Transverse colon (tissue), 4 donors: ENCODE results near the gene ARHGAP11A. TPM values are rescaled to one million over a fixed set of nuclear protein-coding genes. Genes with fewer than 3 reads are reported as not detected.

Source experiments
- DNase-seq: peaks from one replicate; pipeline ENCODE4 v3.0.0-alpha.2; 2019
- H3K27ac ChIP-seq, 4 donors: fragments of 200-600 bp; sonication (generic); 2 replicates each; pipeline ENCODE4 v1.5.1; 2016 to 2018; ENCODE audit warnings: inconsistent platforms in 4 of 4
- H3K27me3 ChIP-seq: fragments of 200-600 bp; sonication (generic); 2 replicates; pipeline ENCODE4 v1.5.1; 2017; ENCODE audit warnings: inconsistent platforms
- H3K36me3 ChIP-seq, 4 donors: fragments of 200-600 bp; sonication (generic); 2 replicates each; pipeline ENCODE4 v1.5.1; 2017 to 2019; ENCODE audit warnings: inconsistent platforms in 4 of 4
- H3K4me1 ChIP-seq, 4 donors: fragments of 200-600 bp; sonication (generic); 2 replicates each; pipeline ENCODE4 v1.5.1; 2017 to 2020; ENCODE audit warnings: inconsistent platforms in 4 of 4
- H3K4me3 ChIP-seq, 4 donors: fragments of 200-600 bp; sonication (generic); 1 replicate in 1 of 4; 2 replicates in 3 of 4; pipeline versions ENCODE4 v1.5.1 to v1.6.1; 2017 to 2019; ENCODE audit warnings: inconsistent platforms in 4 of 4
- H3K9me3 ChIP-seq, 2 donors: fragments of 200-600 bp; sonication (generic); 2 replicates each; pipeline ENCODE4 v1.5.1; 2017 to 2019; ENCODE audit warnings: inconsistent platforms in 2 of 2
- CTCF ChIP-seq, 5 experiments: fragments of 200-600 bp in 3 of 5; fragments of 450-650 bp in 2 of 5; sonication (generic) in 3 of 5; IDR thresholded peaks; 1 replicate in 2 of 5; 2 replicates in 3 of 5; pipeline ENCODE4 v1.5.1; 2016 to 2017; ENCODE audit warnings: antibody characterized with exemption in 5 of 5, inconsistent platforms in 3 of 5, mild to moderate bottlenecking in 2 of 5, moderate library complexity in 1 of 5
- EP300 ChIP-seq: sonication (generic); formaldehyde crosslinking; IDR thresholded peaks from one replicate; pipeline ENCODE4 v1.6.1; 2017; ENCODE audit warnings: antibody characterized with exemption, low read depth
- POLR2A ChIP-seq: fragments of 450-650 bp; IDR thresholded peaks from one replicate; pipeline ENCODE4 v1.6.1; 2016; ENCODE audit warnings: antibody characterized with exemption, mild to moderate bottlenecking, moderate library complexity
- POLR2AphosphoS5 ChIP-seq, 3 donors: sonication (generic); formaldehyde crosslinking; IDR thresholded peaks; one replicate each; pipeline ENCODE4 v1.6.1; 2016; ENCODE audit warnings: antibody characterized with exemption in 3 of 3
- WGBS, 2 donors: methylation state at CpG; one replicate each; pipeline ENCODE4 v1.1.5; 2018; ENCODE audit warnings: low coverage in 1 of 2; 5-methylcytosine and 5-hydroxymethylcytosine counted together
- in situ Hi-C, 4 donors: fragments of 200-750 bp; cut with MboI; loops; one replicate each; pipeline versions ENCODE4 v1.15.0 to v1.15.1; 2017; ENCODE audit warnings: low sequenced_read_pairs in 3 of 4, low pct_ligation_motif_present in 1 of 4, low pct_unique_long_range_greater_than_20kb in 1 of 4
- intact Hi-C: fragments of 100-400 bp; cut with DNase I; formaldehyde crosslinking; loops from one replicate; pipeline ENCODE4 v1.15.1; 2023; ENCODE audit warnings: low total_unique reads
- total RNA-seq, 4 donors: library from RNA; depleted of rRNA; stranded (reverse); fragments of >200 nt; gene quantifications; one replicate each; pipeline ENCODE4 v1.1.0, GENCODE V29; 2016

The ARHGAP11A gene
- total RNA-seq, 4 donors from 2014 or later: 0.75 to 7.4 (median 2.2) TPM

GRCh38 chr15:32646291-32646690 lies 31.0 kb downstream of the ARHGAP11A start:
- no peak for DNase-seq
- H3K27ac ChIP-seq: no peak overlapping the region
- in situ Hi-C loops: no loop called here
- no peaks in the 10 kb centered on the region for H3K36me3 ChIP-seq
- H3K4me1 ChIP-seq: peaks cover 0 to 9% (median 0%) of the 10 kb centered on the region in 4 donors
- no peak overlapping the region for H3K4me3 ChIP-seq
- peaks cover 8% of the 10 kb centered on the region for H3K27me3 ChIP-seq
- WGBS, 2 donors: 41 to 64% methylated on average over 3 to 5 of the region's 5 CpGs
- H3K9me3 ChIP-seq: no peaks in the 10 kb centered on the region
- no peak for TF ChIP-seq POLR2AphosphoS5 (IDR thresholded peaks at IDR 0.05)
- no peak for TF ChIP-seq EP300
- TF ChIP-seq CTCF (IDR thresholded peaks at IDR 0.05): no peak
- no peak for TF ChIP-seq POLR2A
- intact Hi-C loops: no loop called here

GRCh38 chr15:32649342-32649741 lies 34.0 kb downstream of the ARHGAP11A start:
- Histone ChIP-seq H3K9me3 (no peaks in the 10 kb centered on the region), H3K27ac (no peak overlapping the region), H3K27me3 (no peaks in the 10 kb centered on the region), H3K4me3 (no peak overlapping the region), H3K36me3 (no peaks in the 10 kb centered on the region), H3K4me1 (no peaks in the 10 kb centered on the region)
- in situ Hi-C loops (no loop called here), intact Hi-C loops (no loop called here)
- peak in 1 of 5 experiments; percentile 7 for TF ChIP-seq CTCF (IDR thresholded peaks at IDR 0.05)
- TF ChIP-seq POLR2AphosphoS5 (IDR thresholded peaks at IDR 0.05): no peak
- TF ChIP-seq EP300: no peak
- no peak for TF ChIP-seq POLR2A
- DNase-seq: no peak
- 55 to 67% methylated on average over 4 to 5 of the region's 5 CpGs for WGBS, 2 donors

GRCh38 chr15:32651229-32651837 lies 36.0 kb downstream of the ARHGAP11A start:
- Histone ChIP-seq H3K27me3 (no peaks in the 10 kb centered on the region), H3K27ac (no peak overlapping the region), H3K36me3 (no peaks in the 10 kb centered on the region), H3K4me3 (no peak overlapping the region), H3K4me1 (no peaks in the 10 kb centered on the region), H3K9me3 (no peaks in the 10 kb centered on the region)
- in situ Hi-C loops: loop anchor here (10.0 to 25.0 kb wide), 5 partner anchors 186 to 1061 kb away; no protein-coding TSS in a partner anchor
- no peak for TF ChIP-seq POLR2A
- TF ChIP-seq CTCF (IDR thresholded peaks at IDR 0.05): peak; percentile 72 to 90 (median 81)
- no peak for TF ChIP-seq EP300
- intact Hi-C loops: no loop called here
- WGBS, 2 donors: 42 to 94% methylated on average over 2 to 6 of the region's 6 CpGs
- peak; percentile 42 for DNase-seq

GRCh38 chr15:32652178-32652577 lies 36.9 kb downstream of the ARHGAP11A start:
- H3K27ac ChIP-seq: no peak overlapping the region
- TF ChIP-seq POLR2AphosphoS5 (IDR thresholded peaks at IDR 0.05) (no peak), EP300 (no peak), POLR2A (no peak), CTCF (IDR thresholded peaks at IDR 0.05) (no peak)

More at GRCh38 chr15:32652178-32652577, 36.9 kb downstream of the ARHGAP11A start:
- WGBS, 2 donors: 81 to 91% methylated on average over 3 of the region's 3 CpGs
- DNase-seq: no peak
- in situ Hi-C loops (loop anchor here (10.0 to 25.0 kb wide), 5 partner anchors 185 to 1060 kb away; no protein-coding TSS in a partner anchor), intact Hi-C loops (no loop called here)
- Histone ChIP-seq H3K27me3 (no peaks in the 10 kb centered on the region), H3K4me3 (no peak overlapping the region), H3K4me1 (no peaks in the 10 kb centered on the region), H3K9me3 (no peaks in the 10 kb centered on the region), H3K36me3 (no peaks in the 10 kb centered on the region)
